ENCODE measurements around the gene DEFB123.
"Not testable (repeated sequence)": the region's sequence is repeated elsewhere in the genome, so short reads cannot be mapped to it uniquely, and the experiment has no call there.

Gene DEFB123

DNA sequence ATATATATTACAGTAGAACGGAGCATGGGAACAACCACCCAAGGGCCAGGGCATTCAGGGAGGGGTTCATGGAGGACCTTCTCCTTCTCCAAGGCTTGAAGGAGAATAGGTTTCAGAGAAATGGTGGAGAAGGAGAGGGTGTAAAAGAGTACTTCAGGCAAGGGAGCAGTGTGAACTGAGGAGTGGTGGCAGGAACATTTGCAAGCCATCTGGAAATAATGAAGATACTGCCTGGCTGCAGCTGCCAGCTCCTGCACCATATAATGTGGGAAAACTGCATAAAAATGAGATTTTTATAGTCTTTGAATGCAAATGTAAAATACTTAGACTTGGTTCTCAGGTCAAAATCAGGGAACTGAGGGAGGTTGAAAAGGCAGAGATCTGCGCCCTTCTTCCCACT is 24.8 kb upstream of the DEFB123 start:
- TF ChIP-seq, protein P1, sequence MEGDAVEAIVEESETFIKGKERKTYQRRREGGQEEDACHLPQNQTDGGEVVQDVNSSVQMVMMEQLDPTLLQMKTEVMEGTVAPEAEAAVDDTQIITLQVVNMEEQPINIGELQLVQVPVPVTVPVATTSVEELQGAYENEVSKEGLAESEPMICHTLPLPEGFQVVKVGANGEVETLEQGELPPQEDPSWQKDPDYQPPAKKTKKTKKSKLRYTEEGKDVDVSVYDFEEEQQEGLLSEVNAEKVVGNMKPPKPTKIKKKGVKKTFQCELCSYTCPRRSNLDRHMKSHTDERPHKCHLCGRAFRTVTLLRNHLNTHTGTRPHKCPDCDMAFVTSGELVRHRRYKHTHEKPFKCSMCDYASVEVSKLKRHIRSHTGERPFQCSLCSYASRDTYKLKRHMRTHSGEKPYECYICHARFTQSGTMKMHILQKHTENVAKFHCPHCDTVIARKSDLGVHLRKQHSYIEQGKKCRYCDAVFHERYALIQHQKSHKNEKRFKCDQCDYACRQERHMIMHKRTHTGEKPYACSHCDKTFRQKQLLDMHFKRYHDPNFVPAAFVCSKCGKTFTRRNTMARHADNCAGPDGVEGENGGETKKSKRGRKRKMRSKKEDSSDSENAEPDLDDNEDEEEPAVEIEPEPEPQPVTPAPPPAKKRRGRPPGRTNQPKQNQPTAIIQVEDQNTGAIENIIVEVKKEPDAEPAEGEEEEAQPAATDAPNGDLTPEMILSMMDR (IDR thresholded peaks at IDR 0.05; ENCODE audit: control insufficient read depth, extremely low read depth, insufficient read depth): no peak
- H3K4me3 ChIP-seq (ENCODE audit: low read depth, low read length): no peak overlapping the region
- no peak for DNase-seq (ENCODE audit: low read depth)

- H3K4me3 ChIP-seq (ENCODE audit: low read depth, low read length): no peak overlapping the region
- DNase-seq (ENCODE audit: low read depth): no peak
- TF ChIP-seq, protein P1 (IDR thresholded peaks at IDR 0.05; ENCODE audit: control insufficient read depth, extremely low read depth, insufficient read depth): no peak
These were observed 22.1 kb upstream of the DEFB123 start for GRCh38 chr20:31418307-31418706.

DNA sequence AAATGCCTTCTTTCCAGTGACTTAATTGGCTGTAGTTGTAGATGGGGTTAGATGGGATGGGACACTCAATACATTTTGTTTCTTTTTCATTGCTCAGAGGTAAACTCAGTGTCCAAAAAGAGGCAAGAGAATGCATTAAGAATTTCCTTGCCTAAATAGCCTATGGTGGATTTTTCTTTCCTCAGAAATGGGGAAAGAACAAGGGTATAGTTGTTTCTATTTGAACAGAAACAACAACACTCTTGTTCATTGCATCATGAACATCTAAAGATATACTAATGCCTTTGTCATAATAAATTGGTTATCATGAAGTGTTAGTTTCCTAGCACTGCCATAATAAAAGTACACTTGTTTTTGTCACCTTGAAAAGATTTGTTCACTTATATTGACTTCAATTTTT is 14.6 kb upstream of the DEFB123 start:
- TF ChIP-seq, protein P1 (IDR thresholded peaks at IDR 0.05; ENCODE audit: control insufficient read depth, extremely low read depth, insufficient read depth): no peak
- no peak overlapping the region for H3K4me3 ChIP-seq (ENCODE audit: low read depth, low read length)
- DNase-seq (ENCODE audit: low read depth): no peak

GRCh38 chr20:31426891-31427551 is 13.4 kb upstream of the DEFB123 start:
- DNase-seq (ENCODE audit: low read depth); H3K4me3 ChIP-seq (ENCODE audit: low read depth, low read length): not testable (repeated sequence)

GRCh38 chr20:31427576-31427975 is 12.9 kb upstream of the DEFB123 start:
- not testable (repeated sequence) for H3K4me3 ChIP-seq (ENCODE audit: low read depth, low read length); DNase-seq (ENCODE audit: low read depth)

- H3K4me3 ChIP-seq (ENCODE audit: low read depth, low read length): no peak overlapping the region
- no peak for DNase-seq (ENCODE audit: low read depth)
- TF ChIP-seq, protein P1 (IDR thresholded peaks at IDR 0.05; ENCODE audit: control insufficient read depth, extremely low read depth, insufficient read depth): no peak
These were observed 9.8 kb upstream of the DEFB123 start for GRCh38 chr20:31430568-31431115.

GRCh38 chr20:31446084-31446819 is 5.8 kb downstream of the DEFB123 start:
- no peak overlapping the region for H3K4me3 ChIP-seq (ENCODE audit: low read depth, low read length)
- DNase-seq (ENCODE audit: low read depth): no peak
- TF ChIP-seq, protein P1 (IDR thresholded peaks at IDR 0.05; ENCODE audit: control insufficient read depth, extremely low read depth, insufficient read depth): no peak

Data from LNCaP clone FGC (cell line).